GM23338 (cell line): ENCODE results near the gene CEACAM21.

Experiments used
- CREB1 ChIP-seq: fragments of 250-450 bp; sonication (Bioruptor Pico); IDR thresholded peaks from 2 replicates; pipeline ENCODE4 v1.5.0; 2020; ENCODE audit warnings: low read depth, mild to moderate bottlenecking, moderate library complexity
- CTCF ChIP-seq, 2 experiments: fragments of 200-600 bp in 1 of 2; sonication (generic) in 1 of 2; conservative IDR thresholded peaks; 2 replicates each; pipeline versions ENCODE4 v1.5.1 to v1.6.1; 2016 to 2017; ENCODE audit warnings: antibody characterized with exemption in 2 of 2, low read depth in 2 of 2, mild to moderate bottlenecking in 2 of 2, moderate library complexity in 1 of 2
- EZH2 ChIP-seq: fragments of 200-600 bp; sonication (generic); IDR thresholded peaks from one replicate; pipeline ENCODE4 v1.8.0; 2017; ENCODE audit warnings: antibody characterized with exemption, mild to moderate bottlenecking, low read depth; ENCODE audit not compliant: unreplicated experiment
- EZH2phosphoT487 ChIP-seq: fragments of 200-600 bp; sonication (generic); IDR thresholded peaks from one replicate; pipeline ENCODE4 v1.8.1; 2018; ENCODE audit warnings: antibody characterized with exemption; ENCODE audit not compliant: unreplicated experiment
- NANOG ChIP-seq: IDR thresholded peaks from 2 replicates; pipeline ENCODE4 v1.6.1; 2016; ENCODE audit warnings: antibody characterized with exemption, borderline replicate concordance
- POLR2AphosphoS5 ChIP-seq: IDR thresholded peaks from 2 replicates; pipeline ENCODE4 v1.6.1; 2016; ENCODE audit warnings: antibody characterized with exemption, low read depth
- REST ChIP-seq: IDR thresholded peaks from one replicate; pipeline ENCODE4 v1.6.1; 2018; ENCODE audit warnings: antibody characterized with exemption; ENCODE audit not compliant: unreplicated experiment
- STAT1 ChIP-seq: IDR thresholded peaks from one replicate; pipeline ENCODE4 v1.6.1; 2016; ENCODE audit warnings: antibody characterized with exemption; ENCODE audit not compliant: unreplicated experiment
- ZNF114 ChIP-seq: fragments of 250-450 bp; sonication (Bioruptor Pico); IDR thresholded peaks from 2 replicates; pipeline ENCODE4 v1.5.0; 2020; ENCODE audit warnings: mild to moderate bottlenecking, moderate library complexity

DNA sequence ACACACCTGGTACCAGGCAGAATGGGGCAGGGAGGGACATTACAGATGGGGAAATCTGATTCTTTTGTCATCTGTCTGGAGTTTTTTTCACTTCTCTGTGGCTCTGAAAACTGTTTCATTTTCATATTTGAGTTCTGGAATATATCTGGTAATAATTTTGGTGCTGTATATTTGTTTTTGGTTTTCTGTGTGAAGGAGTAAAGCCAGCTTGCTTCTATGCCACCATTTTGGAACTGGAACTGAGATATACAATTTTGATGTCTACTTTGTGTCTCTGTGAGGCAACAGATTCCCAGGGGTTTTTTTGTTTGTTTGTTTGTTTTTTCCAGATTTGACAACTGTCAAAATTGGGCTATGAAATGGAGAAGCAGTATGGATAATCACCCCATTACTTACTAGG lies 34.8 kb downstream of the CEACAM21 start:
- TF ChIP-seq CTCF (conservative IDR thresholded peaks at IDR 0.05; ENCODE audit: low read depth in 2 of 2): no peak
- TF ChIP-seq EZH2: no peak
- no peak for TF ChIP-seq REST
- no peak for TF ChIP-seq POLR2AphosphoS5
- no peak for TF ChIP-seq STAT1
- TF ChIP-seq CREB1 (CRISPR knock-in tag): no peak
- TF ChIP-seq NANOG: no peak
- TF ChIP-seq EZH2phosphoT487: no peak
- TF ChIP-seq ZNF114: no peak
